ENCODE results near the gene FRAT1.

The FRAT1 gene

GRCh38 chr10:97291357-97292096 lies 27.5 kb upstream of the FRAT1 start:
- no peak for DNase-seq (ENCODE audit: extremely low spot score)
- CTCF ChIA-PET: interaction anchor here (0.6 to 2.2 kb wide), 4 partner anchors 9 to 108 kb away, joined by 3 to 17 read pairs (median 3); no protein-coding TSS in a partner anchor
- POLR2A ChIA-PET: interaction anchor here (0.6 to 2.9 kb wide), 12 partner anchors 9 to 459 kb away, joined by 3 to 20 read pairs (median 4); partner anchors contain the start of genes FRAT1 and RRP12
- TF ChIP-seq FOXM1 (IDR thresholded peaks at IDR 0.05; ENCODE audit: borderline replicate concordance): no peak
- no peak for TF ChIP-seq TARDBP (IDR thresholded peaks at IDR 0.05)
- TF ChIP-seq CTBP1 (IDR thresholded peaks at IDR 0.05; ENCODE audit: borderline replicate concordance): no peak
- no peak for TF ChIP-seq SUZ12 (IDR thresholded peaks at IDR 0.05)
- TF ChIP-seq PKNOX1 (IDR thresholded peaks at IDR 0.05): no peak
- TF ChIP-seq BHLHE40 (IDR thresholded peaks at IDR 0.05; ENCODE audit: borderline replicate concordance): no peak
- TF ChIP-seq SP1 (IDR thresholded peaks at IDR 0.05): no peak
- TF ChIP-seq L3MBTL2 (conservative IDR thresholded peaks at IDR 0.05): no peak
- TF ChIP-seq ARNT (IDR thresholded peaks at IDR 0.05): no peak
- TF ChIP-seq HDGF (IDR thresholded peaks at IDR 0.05; ENCODE audit: borderline replicate concordance): no peak
- no peak for TF ChIP-seq FOXK2 (IDR thresholded peaks at IDR 0.05)
- no peak for TF ChIP-seq FOXA1 (IDR thresholded peaks at IDR 0.05)

GRCh38 chr10:97292097-97292861 lies 26.8 kb upstream of the FRAT1 start, which contains the start of gene ARHGAP19:
ARHGAP19 (minus strand) TSS chr10:97292637; CDS start chr10:97292627, 10 bp downstream.
- TF ChIP-seq SUZ12 (IDR thresholded peaks at IDR 0.05) (no peak), CTBP1 (IDR thresholded peaks at IDR 0.05; ENCODE audit: borderline replicate concordance) (no peak), FOXM1 (IDR thresholded peaks at IDR 0.05; ENCODE audit: borderline replicate concordance) (peak; percentile 50; the same call in 1 of the 2 replicates), NFRKB (IDR thresholded peaks at IDR 0.05) (no peak), ZNF384 (IDR thresholded peaks at IDR 0.05) (no peak), L3MBTL2 (conservative IDR thresholded peaks at IDR 0.05) (no peak), PKNOX1 (IDR thresholded peaks at IDR 0.05) (peak; percentile 99), ELF4 (IDR thresholded peaks at IDR 0.05) (no peak), TARDBP (IDR thresholded peaks at IDR 0.05) (no peak), FOXA1 (IDR thresholded peaks at IDR 0.05) (no peak), HDGF (IDR thresholded peaks at IDR 0.05; ENCODE audit: borderline replicate concordance) (no peak), FOXK2 (IDR thresholded peaks at IDR 0.05) (no peak), SP1 (IDR thresholded peaks at IDR 0.05) (no peak), BHLHE40 (IDR thresholded peaks at IDR 0.05; ENCODE audit: borderline replicate concordance) (no peak), LEF1 (IDR thresholded peaks at IDR 0.05; ENCODE audit: borderline replicate concordance) (no peak), ARNT (IDR thresholded peaks at IDR 0.05) (no peak)
- DNase-seq (ENCODE audit: extremely low spot score): peak; percentile 96
- POLR2A ChIA-PET: interaction anchor here (0.6 to 2.9 kb wide), 12 partner anchors 9 to 459 kb away, joined by 3 to 20 read pairs (median 4); partner anchors contain the start of gene FRAT1
- CTCF ChIA-PET: interaction anchor here (0.6 to 2.2 kb wide), 4 partner anchors 10 to 107 kb away, joined by 3 to 17 read pairs (median 3); no protein-coding TSS in a partner anchor

GRCh38 chr10:97292862-97293198 lies 26.2 kb upstream of the FRAT1 start:
- TF ChIP-seq LEF1 (IDR thresholded peaks at IDR 0.05; ENCODE audit: borderline replicate concordance): no peak
- no peak for DNase-seq (ENCODE audit: extremely low spot score)
- CTCF ChIA-PET: no interaction called here
- POLR2A ChIA-PET: interaction anchor here (0.9 to 2.9 kb wide), 8 partner anchors 10 to 48 kb away, joined by 3 to 20 read pairs (median 7); partner anchors contain the start of gene FRAT1

GRCh38 chr10:97297556-97298222 lies 21.4 kb upstream of the FRAT1 start:
- ChIA-PET CTCF (interaction anchor here (0.6 to 0.9 kb wide), 2 partner anchors 9 to 550 kb away, joined by 3 read pairs; no protein-coding TSS in a partner anchor), POLR2A (no interaction called here)
- DNase-seq (ENCODE audit: extremely low spot score): no peak
- TF ChIP-seq ARNT (IDR thresholded peaks at IDR 0.05): no peak
- no peak for TF ChIP-seq ZNF384 (IDR thresholded peaks at IDR 0.05)
- TF ChIP-seq LEF1 (IDR thresholded peaks at IDR 0.05; ENCODE audit: borderline replicate concordance): no peak
- no peak for TF ChIP-seq L3MBTL2 (conservative IDR thresholded peaks at IDR 0.05)
- TF ChIP-seq SUZ12 (IDR thresholded peaks at IDR 0.05): no peak

GRCh38 chr10:97298223-97298571 lies 20.9 kb upstream of the FRAT1 start:
- DNase-seq (ENCODE audit: extremely low spot score): no peak
- ChIA-PET POLR2A (no interaction called here), CTCF (no interaction called here)
- TF ChIP-seq CTBP1 (IDR thresholded peaks at IDR 0.05; ENCODE audit: borderline replicate concordance) (no peak), L3MBTL2 (conservative IDR thresholded peaks at IDR 0.05) (no peak), ELF4 (IDR thresholded peaks at IDR 0.05) (no peak), BHLHE40 (IDR thresholded peaks at IDR 0.05; ENCODE audit: borderline replicate concordance) (no peak), ARNT (IDR thresholded peaks at IDR 0.05) (no peak), TARDBP (IDR thresholded peaks at IDR 0.05) (no peak), FOXM1 (IDR thresholded peaks at IDR 0.05; ENCODE audit: borderline replicate concordance) (no peak), LEF1 (IDR thresholded peaks at IDR 0.05; ENCODE audit: borderline replicate concordance) (no peak), SP1 (IDR thresholded peaks at IDR 0.05) (no peak), FOXK2 (IDR thresholded peaks at IDR 0.05) (no peak), ZNF384 (IDR thresholded peaks at IDR 0.05) (no peak)

GRCh38 chr10:97300980-97301379 lies 18.1 kb upstream of the FRAT1 start:
- ChIA-PET POLR2A (no interaction called here), CTCF (no interaction called here)
- TF ChIP-seq ELF4 (IDR thresholded peaks at IDR 0.05) (no peak), FOXA1 (IDR thresholded peaks at IDR 0.05) (no peak), PKNOX1 (IDR thresholded peaks at IDR 0.05) (no peak), NFRKB (IDR thresholded peaks at IDR 0.05) (no peak), CTBP1 (IDR thresholded peaks at IDR 0.05; ENCODE audit: borderline replicate concordance) (no peak), ARNT (IDR thresholded peaks at IDR 0.05) (no peak), HDGF (IDR thresholded peaks at IDR 0.05; ENCODE audit: borderline replicate concordance) (no peak), FOXK2 (IDR thresholded peaks at IDR 0.05) (no peak), ZNF384 (IDR thresholded peaks at IDR 0.05) (no peak), LEF1 (IDR thresholded peaks at IDR 0.05; ENCODE audit: borderline replicate concordance) (no peak), BHLHE40 (IDR thresholded peaks at IDR 0.05; ENCODE audit: borderline replicate concordance) (no peak), SP1 (IDR thresholded peaks at IDR 0.05) (no peak), SUZ12 (IDR thresholded peaks at IDR 0.05) (no peak), FOXM1 (IDR thresholded peaks at IDR 0.05; ENCODE audit: borderline replicate concordance) (no peak), L3MBTL2 (conservative IDR thresholded peaks at IDR 0.05) (no peak), TARDBP (IDR thresholded peaks at IDR 0.05) (no peak)
- no peak for DNase-seq (ENCODE audit: extremely low spot score)

Data from HEK293T (cell line).